Esophagus squamous epithelium (tissue), 5 donors: Measurements from ENCODE around the gene SFTPD. TPM values are rescaled to one million over a fixed set of nuclear protein-coding genes. Genes with fewer than 3 reads are reported as not detected.
"Not testable (repeated sequence)": the region's sequence is repeated elsewhere in the genome, so short reads cannot be mapped to it uniquely, and the experiment has no call there.

ENCODE experiments used
- DNase-seq: peaks from one replicate; lab custom pipeline; 2025; lab: John Stamatoyannopoulos, UW
- H3K27ac ChIP-seq, 4 donors: fragments of 200-600 bp; sonication (generic); one replicate each; pipeline ENCODE4 v1.5.1; 2016 to 2019; ENCODE audit warnings: mild to moderate bottlenecking in 1 of 4
- H3K27me3 ChIP-seq, 4 donors: fragments of 200-600 bp; sonication (generic); 1 replicate in 3 of 4; 2 replicates in 1 of 4; pipeline versions ENCODE4 v1.5.1 to v1.6.0; 2017 to 2021; ENCODE audit warnings: antibody characterized with exemption in 1 of 4
- H3K36me3 ChIP-seq, 3 donors: fragments of 200-600 bp; sonication (generic); one replicate each; pipeline ENCODE4 v1.5.1; 2016 to 2019
- H3K4me1 ChIP-seq, 3 donors: fragments of 200-600 bp; sonication (generic); one replicate each; pipeline ENCODE4 v1.5.1; 2017 to 2019
- H3K4me3 ChIP-seq, 4 donors: fragments of 200-600 bp; sonication (generic); 1 replicate in 3 of 4; 2 replicates in 1 of 4; pipeline ENCODE4 v1.5.1; 2016 to 2019; ENCODE audit warnings: mild to moderate bottlenecking in 2 of 4, moderate library complexity in 1 of 4
- H3K9me3 ChIP-seq, 3 donors: fragments of 200-600 bp; sonication (generic); one replicate each; pipeline ENCODE4 v1.5.1; 2016 to 2019
- CTCF ChIP-seq, 6 experiments: fragments of 450-650 bp in 4 of 6; fragments of 200-600 bp in 2 of 6; sonication (generic) in 2 of 6; IDR thresholded peaks; one replicate each; pipeline ENCODE4 v1.5.1; 2016 to 2019; ENCODE audit warnings: antibody characterized with exemption in 6 of 6, mild to moderate bottlenecking in 4 of 6, moderate library complexity in 4 of 6
- POLR2A ChIP-seq, 4 donors: fragments of 450-650 bp; IDR thresholded peaks; one replicate each; pipeline ENCODE4 v1.6.1; 2017; ENCODE audit warnings: antibody characterized with exemption in 4 of 4, mild to moderate bottlenecking in 4 of 4, moderate library complexity in 3 of 4
- WGBS, 2 donors: methylation state at CpG; one replicate each; pipeline ENCODE4 v1.1.5; 2018; 5-methylcytosine and 5-hydroxymethylcytosine counted together
- intact Hi-C: fragments of 100-400 bp; cut with DNase I; formaldehyde crosslinking; loops from one replicate; pipeline ENCODE4 v1.15.0; 2022
- total RNA-seq, 4 donors: library from RNA; depleted of rRNA; stranded (reverse); fragments of >200 nt; gene quantifications; one replicate each; pipeline ENCODE4 v1.1.0, GENCODE V29; 2016
- donor health status: DM: yes; HTN: yes; CAD: no.

Gene SFTPD
- 1 to 10 TPM in 2 of 4 donors, under 1 TPM in 2; 0.83 to 1.2 (median 1.0) TPM for total RNA-seq

GRCh38 chr10:79948976-79949722 lies at the start of gene SFTPD:
TSS of gene SFTPD (minus strand) at chr10:79949105. CDS start at chr10:79946659, 2,446 bp downstream.
- Histone ChIP-seq H3K27me3 (no peaks in the 10 kb centered on the region), H3K27ac (no peak within 1 kb of the TSS), H3K9me3 (peaks cover 0 to 20% (median 10%) of the 10 kb centered on the region in 3 donors), H3K36me3 (no peaks in the 10 kb centered on the region), H3K4me3 (no peak within 1 kb of the TSS), H3K4me1 (no peaks in the 10 kb centered on the region)
- WGBS, 2 donors = 50 to 73% methylated on average over 3 of the region's 3 CpGs
- intact Hi-C loops = no loop called here
- no peak for DNase-seq
- no peak for TF ChIP-seq POLR2A (IDR thresholded peaks at IDR 0.05)
- TF ChIP-seq CTCF (IDR thresholded peaks at IDR 0.05) = no peak

- 14 to 33% methylated on average over 1 of the region's 1 CpG for WGBS, 2 donors
- H3K4me1 ChIP-seq = no peaks in the 10 kb centered on the region
- peaks cover 0 to 11% (median 0%) of the 10 kb centered on the region in 4 donors for H3K27me3 ChIP-seq
- intact Hi-C loops = no loop called here
- no peaks in the 10 kb centered on the region for H3K9me3 ChIP-seq
- H3K36me3 ChIP-seq = no peaks in the 10 kb centered on the region
- no peak overlapping the region for H3K4me3 ChIP-seq
- no peak for TF ChIP-seq POLR2A (IDR thresholded peaks at IDR 0.05)
- TF ChIP-seq CTCF (IDR thresholded peaks at IDR 0.05) = no peak
- no peak for DNase-seq
- no peak overlapping the region for H3K27ac ChIP-seq
Measured at GRCh38 chr10:79995979-79996634, 47.2 kb upstream of the SFTPD start.

- peaks cover 0 to 13% (median 0%) of the 10 kb centered on the region in 3 donors for H3K9me3 ChIP-seq
- intact Hi-C loops = no loop called here
- no peaks in the 10 kb centered on the region for H3K4me1 ChIP-seq
- WGBS, 2 donors = 50 to 80% methylated on average over 4 to 5 of the region's 5 CpGs
- DNase-seq = no peak
- H3K27me3 ChIP-seq = peaks cover 0 to 11% (median 0%) of the 10 kb centered on the region in 4 donors
- no peak for TF ChIP-seq POLR2A (IDR thresholded peaks at IDR 0.05)
- no peak for TF ChIP-seq CTCF (IDR thresholded peaks at IDR 0.05)
- H3K4me3 ChIP-seq = no peak overlapping the region
- no peak overlapping the region for H3K27ac ChIP-seq
- no peaks in the 10 kb centered on the region for H3K36me3 ChIP-seq
Measured at GRCh38 chr10:79994556-79994955, 45.7 kb upstream of the SFTPD start.

- Histone ChIP-seq H3K4me1 (peaks cover 0 to 19% (median 4%) of the 10 kb centered on the region in 3 donors), H3K27me3 (peaks cover 0 to 23% (median 0%) of the 10 kb centered on the region in 4 donors), H3K9me3 (peaks cover 0 to 16% (median 0%) of the 10 kb centered on the region in 3 donors)
- DNase-seq, H3K36me3 ChIP-seq, intact Hi-C loops, H3K27ac ChIP-seq, H3K4me3 ChIP-seq: not testable (repeated sequence)
- 63 to 73% methylated on average over 2 of the region's 2 CpGs for WGBS, 2 donors
Measured at GRCh38 chr10:79988199-79988598, 39.3 kb upstream of the SFTPD start.

- H3K27ac ChIP-seq, intact Hi-C loops, H3K4me3 ChIP-seq, DNase-seq, H3K36me3 ChIP-seq: not testable (repeated sequence)
- peaks cover 0 to 34% (median 0%) of the 10 kb centered on the region in 4 donors for H3K27me3 ChIP-seq
- peaks cover 6 to 34% (median 8%) of the 10 kb centered on the region in 3 donors for H3K4me1 ChIP-seq
- H3K9me3 ChIP-seq = peaks cover 0 to 16% (median 0%) of the 10 kb centered on the region in 3 donors
- WGBS, 2 donors = 72 to 76% methylated on average over 2 of the region's 2 CpGs
Measured at GRCh38 chr10:79986661-79987060, 37.8 kb upstream of the SFTPD start.
